ENCODE data around the gene SMOC2. TPM values are rescaled to one million over a fixed set of nuclear protein-coding genes. Genes with fewer than 3 reads are reported as not detected.
A peak's percentile ranks its signal among the peaks of the same experiment; 100 is the strongest.
"Not testable (repeated sequence)": the region's sequence is repeated elsewhere in the genome, so short reads cannot be mapped to it uniquely, and the experiment has no call there.

The SMOC2 gene
- total RNA-seq, 3 donors from 2014 or later: 11.4 to 40.4 (median 18.8) TPM

DNA sequence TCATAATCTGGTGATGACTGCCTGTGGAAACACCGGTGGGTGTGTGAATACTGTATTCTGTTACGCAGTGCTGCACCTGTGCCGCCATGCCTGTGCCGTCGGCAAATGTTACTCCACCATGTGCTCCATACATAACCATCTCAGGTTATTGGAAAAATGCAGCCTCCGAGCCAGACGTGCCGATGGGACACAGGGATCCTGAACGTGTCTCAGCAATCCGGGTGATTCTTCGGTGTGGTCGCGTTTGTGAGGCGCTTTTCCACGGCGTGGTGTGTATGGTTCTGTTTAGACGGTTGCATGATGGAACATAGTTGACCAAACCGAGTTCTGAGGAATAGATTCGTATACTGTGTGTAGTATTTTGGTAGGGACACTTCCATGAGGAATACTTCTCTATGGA, 130.3 kb downstream of the SMOC2 start:
- TF ChIP-seq, protein P1, sequence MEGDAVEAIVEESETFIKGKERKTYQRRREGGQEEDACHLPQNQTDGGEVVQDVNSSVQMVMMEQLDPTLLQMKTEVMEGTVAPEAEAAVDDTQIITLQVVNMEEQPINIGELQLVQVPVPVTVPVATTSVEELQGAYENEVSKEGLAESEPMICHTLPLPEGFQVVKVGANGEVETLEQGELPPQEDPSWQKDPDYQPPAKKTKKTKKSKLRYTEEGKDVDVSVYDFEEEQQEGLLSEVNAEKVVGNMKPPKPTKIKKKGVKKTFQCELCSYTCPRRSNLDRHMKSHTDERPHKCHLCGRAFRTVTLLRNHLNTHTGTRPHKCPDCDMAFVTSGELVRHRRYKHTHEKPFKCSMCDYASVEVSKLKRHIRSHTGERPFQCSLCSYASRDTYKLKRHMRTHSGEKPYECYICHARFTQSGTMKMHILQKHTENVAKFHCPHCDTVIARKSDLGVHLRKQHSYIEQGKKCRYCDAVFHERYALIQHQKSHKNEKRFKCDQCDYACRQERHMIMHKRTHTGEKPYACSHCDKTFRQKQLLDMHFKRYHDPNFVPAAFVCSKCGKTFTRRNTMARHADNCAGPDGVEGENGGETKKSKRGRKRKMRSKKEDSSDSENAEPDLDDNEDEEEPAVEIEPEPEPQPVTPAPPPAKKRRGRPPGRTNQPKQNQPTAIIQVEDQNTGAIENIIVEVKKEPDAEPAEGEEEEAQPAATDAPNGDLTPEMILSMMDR (IDR thresholded peaks at IDR 0.05): no peak
- intact Hi-C loops (cut with DNase I, micrococcal nuclease): no loop called here

DNA sequence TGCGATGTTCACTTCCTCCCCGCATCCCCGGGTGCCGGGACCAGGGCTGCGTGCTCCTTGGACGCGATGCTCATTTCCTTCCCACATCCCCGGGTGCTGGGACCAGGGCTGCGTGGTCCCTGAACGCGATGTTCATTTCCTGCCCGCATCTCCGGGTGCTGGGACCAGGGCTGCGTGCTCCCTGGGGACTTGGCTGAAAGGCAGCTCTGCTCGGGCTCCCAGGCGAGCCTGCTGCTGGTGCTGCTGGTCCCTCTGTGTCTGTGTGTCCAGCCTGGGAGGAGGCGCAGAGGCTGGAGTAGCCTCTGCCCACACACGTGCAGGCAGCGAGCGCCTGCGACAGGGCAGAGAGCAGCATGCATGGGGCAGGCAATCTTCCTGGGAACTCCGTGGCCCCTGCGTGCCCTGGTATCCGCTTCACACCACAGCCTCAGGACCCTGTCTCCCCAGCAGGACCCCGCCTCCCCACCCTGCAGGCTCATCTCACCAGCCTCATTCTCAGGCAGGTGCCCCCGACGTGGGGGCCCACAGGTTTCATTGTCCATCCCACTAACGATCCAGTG, 132.4 kb downstream of the SMOC2 start:
- H3K36me3 ChIP-seq (ENCODE audit: low read depth); H3K9me3 ChIP-seq; H3K4me3 ChIP-seq; intact Hi-C loops (cut with DNase I, micrococcal nuclease); H3K4me1 ChIP-seq (ENCODE audit: low read depth); ATAC-seq; DNase-seq: not testable (repeated sequence)

More for the DNA sequence above, 130.3 kb downstream of the SMOC2 start:
- no peak for DNase-seq
- Histone ChIP-seq H3K4me1 (ENCODE audit: low read depth) (peaks cover 3% of the 10 kb centered on the region), H3K4me3 (no peak overlapping the region), H3K36me3 (ENCODE audit: low read depth) (no peaks in the 10 kb centered on the region), H3K9me3 (no peaks in the 10 kb centered on the region)
- no peak for ATAC-seq

DNA sequence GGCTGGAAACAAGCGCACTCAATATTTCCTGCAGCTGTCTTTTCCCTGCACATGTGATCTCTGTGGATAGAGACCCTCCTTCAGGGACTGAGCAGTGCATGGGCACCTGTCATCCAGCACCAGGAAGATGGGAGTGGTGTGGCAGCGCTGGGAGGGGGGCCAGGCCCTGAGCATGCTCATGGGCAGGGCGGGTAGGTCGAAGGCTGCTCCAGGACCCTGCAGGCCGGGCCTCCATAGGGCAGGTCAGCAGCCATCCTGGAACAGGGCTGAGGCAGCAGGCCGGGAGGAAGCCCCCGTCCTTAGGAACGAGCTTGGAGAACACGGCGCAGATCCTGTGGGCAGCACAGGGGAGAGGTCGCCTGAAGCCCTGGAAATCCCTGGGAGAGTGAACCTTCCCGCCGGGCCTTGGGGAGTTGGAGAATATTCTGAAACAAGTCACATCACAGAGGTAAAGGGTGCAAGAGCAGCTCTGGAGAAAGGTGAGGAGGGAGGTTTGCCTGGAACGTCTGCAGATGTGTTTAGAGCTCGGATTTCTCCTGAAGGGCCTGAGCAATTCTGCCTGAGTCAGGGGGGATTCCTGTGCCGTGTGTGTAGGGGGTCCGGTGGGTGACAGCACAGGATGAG, 133.2 kb downstream of the SMOC2 start:
- intact Hi-C loops (cut with DNase I, micrococcal nuclease): no loop called here

DNA sequence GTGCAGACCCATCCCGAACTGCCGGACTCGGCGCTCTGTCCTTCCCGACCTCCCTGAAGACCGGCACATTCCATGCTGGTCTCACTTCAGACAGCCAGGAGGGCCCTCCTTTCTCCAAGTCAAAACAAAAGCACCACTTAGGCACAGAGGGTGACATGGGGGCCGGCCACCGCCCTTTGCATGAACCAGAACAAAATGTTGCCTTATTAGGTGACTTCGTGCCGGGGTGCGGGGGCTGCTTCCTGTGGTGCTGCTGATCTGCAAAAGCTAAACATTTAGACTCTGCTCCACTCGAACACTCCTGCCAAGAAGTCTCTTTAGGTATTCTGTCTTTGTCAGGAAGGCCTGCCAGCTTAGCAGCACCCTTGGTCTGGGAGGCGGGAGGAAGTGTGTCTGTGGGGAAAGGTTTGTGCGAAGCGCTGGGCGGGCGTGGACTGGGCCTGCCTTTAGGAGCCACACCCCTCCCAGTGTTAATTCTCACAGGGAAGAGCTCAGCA, 133.8 kb downstream of the SMOC2 start:
- intact Hi-C loops (cut with DNase I, micrococcal nuclease): no loop called here
- DNase-seq (peak in 2 of 3 donors; percentile 67 to 71), ATAC-seq (peak; percentile 80)
- TF ChIP-seq, protein P1 (IDR thresholded peaks at IDR 0.05): no peak
- Histone ChIP-seq H3K4me1 (ENCODE audit: low read depth) (peaks cover 3% of the 10 kb centered on the region), H3K9me3 (no peaks in the 10 kb centered on the region), H3K4me3 (no peak overlapping the region), H3K36me3 (ENCODE audit: low read depth) (no peaks in the 10 kb centered on the region)

More for the DNA sequence above, 133.2 kb downstream of the SMOC2 start:
- no peak overlapping the region for H3K4me3 ChIP-seq
- H3K9me3 ChIP-seq: no peaks in the 10 kb centered on the region
- H3K36me3 ChIP-seq (ENCODE audit: low read depth): no peaks in the 10 kb centered on the region
- peak; percentile 6 for ATAC-seq
- TF ChIP-seq, protein P1 (IDR thresholded peaks at IDR 0.05): no peak
- no peak for DNase-seq
- peaks cover 3% of the 10 kb centered on the region for H3K4me1 ChIP-seq (ENCODE audit: low read depth)

DNA sequence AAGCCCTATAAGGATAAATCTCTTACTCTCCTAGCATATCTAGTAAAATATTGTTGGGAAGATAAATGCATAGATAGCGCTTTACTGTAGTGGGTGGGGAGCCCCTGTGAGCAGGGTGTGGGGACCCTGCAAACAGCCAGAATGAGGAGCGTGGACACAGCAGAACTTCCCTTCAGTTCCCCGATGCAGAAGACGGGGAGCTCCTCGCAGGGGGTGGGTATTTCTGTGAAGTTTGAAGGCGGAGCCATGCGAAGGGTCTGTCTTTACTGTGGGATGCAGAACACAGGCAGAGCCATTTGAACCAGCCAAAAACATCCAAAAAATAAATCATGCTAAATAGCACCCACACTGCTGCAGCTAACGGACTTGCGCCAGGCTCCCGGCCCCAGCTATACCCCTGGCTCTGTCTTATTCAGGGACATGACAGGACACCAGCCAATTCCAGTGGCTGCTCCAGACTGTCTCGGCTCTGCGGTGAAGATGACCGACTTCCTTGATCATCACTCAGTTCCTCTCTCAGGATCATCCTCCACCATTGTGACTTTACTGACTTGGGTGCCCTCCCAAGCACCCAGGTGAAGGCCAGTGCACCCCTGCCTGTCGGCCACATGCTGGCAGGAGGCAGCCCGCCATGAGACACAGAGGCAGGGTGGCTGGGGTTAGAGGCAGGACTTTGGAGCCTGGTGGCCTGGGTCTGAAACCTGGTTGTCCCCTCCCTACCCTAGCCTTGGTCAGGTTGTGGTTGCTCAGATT, 134.5 kb downstream of the SMOC2 start:
- DNase-seq (no peak), ATAC-seq (no peak)
- TF ChIP-seq, protein P1 (IDR thresholded peaks at IDR 0.05): no peak
- intact Hi-C loops (cut with DNase I, micrococcal nuclease): no loop called here
- H3K4me3 ChIP-seq: no peak overlapping the region
- H3K36me3 ChIP-seq (ENCODE audit: low read depth): no peaks in the 10 kb centered on the region
- peaks cover 3% of the 10 kb centered on the region for H3K4me1 ChIP-seq (ENCODE audit: low read depth)
- no peaks in the 10 kb centered on the region for H3K9me3 ChIP-seq

DNA sequence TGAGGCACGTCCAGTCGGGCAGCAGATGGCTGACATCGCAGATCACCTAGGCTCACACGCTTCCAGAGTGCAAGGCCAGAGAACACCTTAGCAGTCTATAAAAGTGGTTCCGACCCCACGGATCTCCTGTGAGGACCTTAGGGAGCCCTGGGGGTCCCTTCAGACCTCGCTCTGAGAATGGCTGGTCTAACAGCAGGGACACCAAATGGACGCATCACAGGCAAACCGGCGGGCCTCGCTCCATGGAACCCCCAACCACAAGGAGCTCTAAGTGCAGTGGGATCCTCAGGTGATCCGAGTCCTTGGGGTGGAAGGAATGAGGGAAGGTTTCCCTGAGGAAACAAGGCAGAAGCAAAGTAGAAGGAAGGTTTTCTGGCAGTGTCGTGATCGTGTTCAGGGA, 135.4 kb downstream of the SMOC2 start:
- Histone ChIP-seq H3K36me3 (ENCODE audit: low read depth) (no peaks in the 10 kb centered on the region), H3K9me3 (no peaks in the 10 kb centered on the region), H3K4me1 (ENCODE audit: low read depth) (peaks cover 3% of the 10 kb centered on the region), H3K4me3 (no peak overlapping the region)
- no peak for DNase-seq
- ATAC-seq: no peak
- TF ChIP-seq, protein P1 (IDR thresholded peaks at IDR 0.05): no peak
- intact Hi-C loops (cut with DNase I, micrococcal nuclease): no loop called here

Measured in mucosa of descending colon (tissue), 3 donors.